Amniotic stem cell (primary cell): ENCODE measurements around the gene BIK.
"Not testable (repeated sequence)": the region's sequence is repeated elsewhere in the genome, so short reads cannot be mapped to it uniquely, and the experiment has no call there.

ENCODE experiments used
- DNase-seq: peaks from one replicate; lab custom pipeline; 2025; lab: John Stamatoyannopoulos, UW

The BIK gene

GRCh38 chr22:43110444-43110926 lies at the start of gene BIK:
Gene BIK (plus strand): TSS chr22:43110750. CDS start chr22:43124023, 13,273 bp downstream.
- no peak for DNase-seq

- no peak for DNase-seq
These were observed 44.4 kb upstream of the BIK start for GRCh38 chr22:43066134-43066533.

DNA sequence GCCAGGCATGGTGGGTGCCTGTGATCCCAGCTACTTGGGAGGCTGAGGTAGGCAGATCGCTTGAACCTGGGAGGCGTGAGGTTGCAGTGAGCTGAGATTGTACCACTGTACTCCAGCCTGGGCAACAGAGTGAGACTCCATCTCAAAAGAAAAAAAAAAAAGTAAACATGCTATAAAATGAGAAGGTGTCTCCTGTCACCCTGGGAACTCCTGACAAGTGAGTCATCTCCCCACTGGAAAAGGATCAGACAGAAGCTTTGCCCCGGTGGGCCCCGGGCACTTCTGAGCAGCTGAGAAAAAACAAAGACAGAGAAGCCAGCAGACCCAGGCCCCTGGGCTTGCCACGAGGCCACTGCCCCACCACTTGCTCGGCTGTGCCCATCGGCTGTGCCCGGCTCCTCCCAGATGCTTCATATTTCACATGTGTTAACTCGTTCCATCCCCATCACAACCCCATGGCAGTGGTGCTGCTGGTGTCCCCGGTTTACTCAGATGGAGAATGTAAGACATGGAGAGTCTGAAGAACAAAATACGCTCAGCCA lies 43.6 kb upstream of the BIK start:
- no peak for DNase-seq

- no peak for DNase-seq
These were observed 33.3 kb upstream of the BIK start for GRCh38 chr22:43077121-43077877.

DNA sequence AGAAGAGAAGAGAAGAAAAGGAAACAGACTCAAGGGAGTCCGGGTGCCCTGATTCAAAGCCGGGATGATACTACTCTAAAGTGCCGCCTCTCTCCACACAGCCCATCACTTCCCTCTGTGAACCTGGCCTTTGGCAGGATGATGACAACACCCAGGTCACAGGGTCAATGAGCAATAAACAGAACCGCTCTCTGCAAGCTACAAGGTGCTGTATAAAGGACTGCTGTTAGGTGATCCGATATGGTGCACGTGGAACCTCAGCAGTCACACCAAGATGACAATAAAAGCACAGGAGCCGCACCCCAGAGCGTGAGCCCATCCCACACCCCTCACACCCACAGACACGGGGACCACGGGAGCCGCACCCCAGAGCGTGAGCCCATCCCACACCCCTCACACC lies 32.0 kb upstream of the BIK start:
- DNase-seq: no peak

- no peak for DNase-seq
These were observed 30.8 kb upstream of the BIK start for GRCh38 chr22:43079742-43080141.

GRCh38 chr22:43080616-43081015 lies 29.9 kb upstream of the BIK start:
- no peak for DNase-seq

GRCh38 chr22:43081968-43082367 lies 28.6 kb upstream of the BIK start:
- no peak for DNase-seq

- no peak for DNase-seq
These were observed 24.6 kb upstream of the BIK start for GRCh38 chr22:43085658-43086606.

GRCh38 chr22:43088627-43088983 lies 21.9 kb upstream of the BIK start:
- no peak for DNase-seq

DNA sequence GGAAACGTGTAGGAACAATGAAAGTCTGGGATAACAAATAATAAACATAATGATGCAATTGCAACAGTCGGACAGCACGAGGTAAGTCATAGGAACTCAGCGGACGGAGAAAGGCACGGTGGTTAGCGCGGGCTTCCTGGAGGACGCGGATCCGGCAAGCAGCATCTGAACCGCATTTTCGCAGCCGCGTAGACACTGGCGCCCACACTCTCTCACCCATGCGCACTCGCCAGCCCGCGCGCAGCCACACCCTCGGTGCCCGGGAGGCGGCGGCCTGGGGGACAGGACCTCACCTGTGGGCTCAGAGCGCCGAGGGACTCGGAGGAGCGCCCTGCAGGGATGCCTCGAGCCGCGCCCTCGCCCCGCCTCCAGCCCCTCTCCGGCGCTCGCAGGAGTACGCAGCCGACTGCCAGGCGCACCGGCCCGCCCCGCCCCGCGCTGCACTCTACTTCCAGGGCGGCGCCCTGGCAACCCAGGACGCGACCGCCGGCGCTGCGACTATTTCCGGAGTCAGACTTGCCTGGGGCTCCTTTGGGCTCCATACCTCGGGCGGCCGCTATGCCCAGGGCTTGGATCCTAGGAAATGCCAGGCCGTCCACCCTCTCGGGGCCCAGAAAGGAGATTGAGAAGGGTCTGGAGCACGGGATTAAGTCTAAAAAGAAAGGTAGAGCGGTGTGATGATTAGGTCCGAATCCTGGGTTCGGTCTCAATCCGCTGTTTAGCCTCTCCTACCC lies 21.4 kb upstream of the BIK start, which contains the start of gene TTLL1:
Gene TTLL1, minus strand, starts transcription at position 408 of the 734 bp plus-strand sequence. CDS start 13,805 bp downstream, outside the sequence.
- DNase-seq: peak; percentile 58

GRCh38 chr22:43090130-43090789 lies 20.3 kb upstream of the BIK start:
- DNase-seq: no peak

DNA sequence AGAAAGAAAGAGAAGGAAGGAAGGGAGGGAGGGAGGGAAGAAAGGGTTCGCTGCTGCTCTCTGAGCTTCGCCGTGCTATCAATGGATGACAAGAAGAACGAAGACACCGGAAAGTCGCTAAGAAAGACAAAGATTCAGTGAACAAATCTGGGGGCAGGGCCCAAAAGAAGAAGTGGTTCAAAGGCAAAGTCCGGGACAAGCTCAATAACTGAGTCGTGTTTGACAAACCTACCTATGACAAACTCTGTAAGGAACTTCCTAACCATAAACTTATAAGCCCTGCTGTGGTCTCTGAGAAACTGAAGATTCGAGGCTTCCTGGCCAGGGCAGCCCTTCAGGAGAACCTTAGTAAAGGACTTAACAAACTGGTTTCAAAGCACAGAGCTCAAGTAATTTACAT lies 18.5 kb upstream of the BIK start:
- DNase-seq: no peak

- DNase-seq: no peak
These were observed 16.5 kb upstream of the BIK start for GRCh38 chr22:43094085-43094484.

DNA sequence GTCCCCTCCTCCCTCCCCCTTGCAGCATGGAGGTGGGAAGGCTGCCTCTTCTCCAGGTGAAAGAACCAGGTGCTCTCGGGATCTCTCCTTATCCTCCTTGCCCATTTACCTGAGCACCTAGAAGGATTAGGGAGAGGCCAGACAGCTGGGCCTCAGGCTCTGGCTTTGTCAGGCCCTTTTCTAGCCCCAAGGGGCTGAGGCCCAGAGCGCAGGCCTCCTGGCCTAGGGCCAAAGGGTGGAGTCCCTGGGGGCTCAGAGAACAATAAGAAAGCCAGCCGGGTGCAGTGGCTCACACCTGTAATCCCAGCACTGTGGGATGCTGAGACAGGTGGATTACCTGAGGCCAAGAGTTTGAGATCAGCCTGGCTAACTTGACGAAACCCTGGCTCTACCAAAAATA lies 16.0 kb upstream of the BIK start:
- DNase-seq: no peak

DNA sequence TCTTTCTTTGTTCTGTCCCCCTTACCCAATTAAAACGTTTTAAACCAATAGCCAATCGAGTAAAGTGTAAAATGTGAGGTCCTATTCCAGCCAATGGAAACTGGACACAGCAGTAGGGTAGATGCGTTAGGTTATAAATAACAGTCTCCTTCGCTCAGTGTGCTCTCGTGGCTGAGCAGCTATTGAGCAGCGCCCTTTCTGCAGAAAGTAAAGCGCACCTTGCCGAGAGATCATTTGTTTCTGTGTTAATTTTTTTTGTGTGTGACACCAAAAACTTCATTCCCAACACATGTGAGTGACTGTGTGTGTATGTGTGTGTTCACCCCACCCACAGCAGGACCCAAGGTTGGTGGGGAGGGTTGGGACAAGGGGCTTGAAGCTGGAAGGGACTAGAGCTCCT lies 14.1 kb upstream of the BIK start:
- DNase-seq: no peak

GRCh38 chr22:43098356-43098755 lies 12.2 kb upstream of the BIK start:
- no peak for DNase-seq

DNA sequence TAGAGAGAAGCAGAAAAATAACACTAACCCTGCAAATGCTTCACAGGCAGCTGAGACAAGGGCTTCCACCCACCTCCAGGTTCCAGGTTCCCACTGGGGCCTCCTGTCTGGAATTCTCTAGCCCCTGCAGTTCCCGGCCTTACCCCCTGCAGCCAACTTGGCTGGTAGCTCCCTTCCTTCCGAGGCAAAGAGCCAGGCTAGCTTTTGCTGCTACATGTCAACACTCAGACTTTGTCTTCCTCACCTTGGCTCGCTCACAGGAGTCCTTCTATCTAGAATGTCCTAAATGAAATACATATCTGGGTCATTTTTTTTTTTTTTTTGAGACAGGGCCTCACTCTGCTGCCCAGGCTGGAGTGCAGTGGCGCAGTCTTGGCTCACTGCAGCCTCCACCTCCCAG lies 11.5 kb upstream of the BIK start:
- no peak for DNase-seq

DNA sequence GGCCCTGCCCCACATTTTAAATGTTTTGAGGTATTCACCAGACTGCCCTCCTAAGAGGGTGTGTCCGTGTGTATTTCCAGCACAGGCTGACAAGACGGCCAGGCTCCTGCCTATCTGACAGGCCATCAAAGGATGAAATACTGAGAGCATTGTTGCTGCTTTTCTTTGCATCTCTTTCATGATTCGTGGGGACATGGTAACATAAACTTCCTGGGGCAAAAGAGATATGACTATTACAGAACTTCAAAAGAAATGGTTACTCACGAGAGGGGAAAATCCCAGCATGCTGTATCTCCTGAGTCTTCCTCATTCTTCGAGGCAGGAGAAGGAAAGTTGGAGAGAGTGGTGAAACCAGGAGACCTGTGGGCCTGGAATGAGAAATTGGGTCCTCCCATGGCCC lies 10.3 kb upstream of the BIK start:
- DNase-seq: no peak

DNA sequence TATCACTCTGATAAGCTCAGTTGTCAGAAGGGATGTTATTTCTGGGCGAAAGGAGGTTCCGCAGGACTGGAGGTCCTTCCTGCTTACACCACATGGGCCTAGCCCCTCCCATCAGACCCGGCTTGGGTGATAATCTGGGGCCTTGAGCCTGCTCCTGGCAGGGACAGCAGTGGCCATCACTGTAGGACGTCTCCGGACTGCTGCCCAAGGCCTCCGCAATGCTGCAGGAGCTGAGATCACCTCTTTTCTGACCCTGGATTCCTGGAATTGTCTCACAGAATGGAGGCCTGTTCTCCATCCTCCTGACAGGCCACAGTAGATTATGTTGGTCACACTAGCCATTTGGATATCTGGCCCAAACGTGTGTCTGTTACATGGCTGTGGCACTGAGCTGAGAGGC lies 9.2 kb upstream of the BIK start:
- DNase-seq: no peak

- DNase-seq: not testable (repeated sequence)
These were observed 6.4 kb upstream of the BIK start for GRCh38 chr22:43104056-43104625.
